Fibroblast of skin of scalp (primary cell): ENCODE measurements around the gene IDH3B. TPM values are rescaled to one million over a fixed set of nuclear protein-coding genes. Genes with fewer than 3 reads are reported as not detected.
"Not testable (repeated sequence)": the region's sequence is repeated elsewhere in the genome, so short reads cannot be mapped to it uniquely, and the experiment has no call there.

ENCODE experiments used
- DNase-seq: peaks from one replicate; pipeline ENCODE4 v3.0.0-alpha.2; 2013
- polyA plus RNA-seq, 2 experiments: library from polyadenylated mRNA; unstranded; fragments of 120-200 nt; gene quantifications; one replicate each; pipeline ENCODE4 v1.2.1, GENCODE V29; 2013; ENCODE audit not compliant: insufficient read length in 2 of 2

Gene IDH3B
- 65.3 TPM for polyA plus RNA-seq (2013, experiment 1 of 2; ENCODE audit: insufficient read length)
- 63.6 TPM for polyA plus RNA-seq (2013, experiment 2 of 2; ENCODE audit: insufficient read length)

- DNase-seq: peak; percentile 93
These were observed at the start of gene IDH3B for GRCh38 chr20:2663887-2664719. IDH3B (minus strand) TSS chr20:2664216; CDS start chr20:2664188, 28 bp downstream.

GRCh38 chr20:2713285-2713684 lies 49.3 kb upstream of the IDH3B start:
- DNase-seq: no peak

GRCh38 chr20:2709205-2709981 lies 45.4 kb upstream of the IDH3B start:
- no peak for DNase-seq

DNA sequence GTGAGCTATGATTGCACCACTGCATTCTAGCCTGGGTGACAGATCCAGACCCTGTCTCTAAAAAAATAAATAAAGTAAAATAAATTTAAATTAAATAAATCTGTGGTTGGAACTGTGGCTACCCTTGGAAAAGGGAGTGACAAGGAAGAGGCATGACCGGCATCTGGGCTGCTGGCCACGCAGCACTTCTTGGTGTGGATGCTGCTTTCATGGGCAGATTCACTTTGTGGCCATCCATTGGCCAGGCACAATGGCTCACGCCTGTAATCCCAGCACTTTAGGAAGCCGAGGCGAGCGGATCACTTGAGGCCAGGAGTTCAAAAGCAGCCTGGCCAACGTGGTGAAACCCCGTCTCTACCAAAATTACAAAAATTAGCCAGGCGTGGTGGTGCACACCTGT lies 44.6 kb upstream of the IDH3B start:
- no peak for DNase-seq

GRCh38 chr20:2708073-2708415 lies 44.0 kb upstream of the IDH3B start:
- no peak for DNase-seq

GRCh38 chr20:2707353-2708072 lies 43.5 kb upstream of the IDH3B start:
- no peak for DNase-seq

DNA sequence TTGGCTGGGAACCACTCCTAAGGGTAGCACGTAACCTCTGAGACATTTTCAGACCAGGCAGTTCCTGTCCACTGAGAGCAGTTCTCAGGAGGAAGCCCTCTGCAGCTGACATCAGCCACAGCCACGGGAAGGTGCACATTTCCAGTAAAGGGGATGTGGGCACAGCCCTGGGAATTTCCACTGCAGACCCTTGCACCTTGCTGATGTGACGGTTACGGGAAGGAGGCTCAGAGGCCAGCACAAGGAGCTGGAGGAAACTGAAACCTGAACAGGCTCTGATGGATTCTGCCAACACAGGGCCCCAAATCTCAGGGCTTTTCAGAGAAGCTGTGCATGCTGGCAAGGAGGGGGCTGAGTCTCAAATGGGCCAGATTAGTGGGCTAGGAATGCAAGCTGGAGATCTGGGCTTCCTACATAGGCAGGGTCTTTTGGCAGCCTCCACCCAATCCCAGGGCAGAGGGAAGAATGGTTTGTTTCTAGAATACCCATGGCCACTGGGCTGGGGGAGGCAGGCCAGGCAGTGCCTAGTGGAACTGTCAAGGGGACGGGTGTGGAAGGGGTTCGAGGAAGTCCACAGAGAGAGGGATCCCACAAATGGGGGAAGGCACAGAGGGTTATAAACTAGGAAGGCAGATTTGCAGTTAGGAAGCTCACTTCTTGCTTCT lies 42.8 kb upstream of the IDH3B start:
- no peak for DNase-seq

GRCh38 chr20:2705931-2706645 lies 42.1 kb upstream of the IDH3B start:
- DNase-seq: no peak

DNA sequence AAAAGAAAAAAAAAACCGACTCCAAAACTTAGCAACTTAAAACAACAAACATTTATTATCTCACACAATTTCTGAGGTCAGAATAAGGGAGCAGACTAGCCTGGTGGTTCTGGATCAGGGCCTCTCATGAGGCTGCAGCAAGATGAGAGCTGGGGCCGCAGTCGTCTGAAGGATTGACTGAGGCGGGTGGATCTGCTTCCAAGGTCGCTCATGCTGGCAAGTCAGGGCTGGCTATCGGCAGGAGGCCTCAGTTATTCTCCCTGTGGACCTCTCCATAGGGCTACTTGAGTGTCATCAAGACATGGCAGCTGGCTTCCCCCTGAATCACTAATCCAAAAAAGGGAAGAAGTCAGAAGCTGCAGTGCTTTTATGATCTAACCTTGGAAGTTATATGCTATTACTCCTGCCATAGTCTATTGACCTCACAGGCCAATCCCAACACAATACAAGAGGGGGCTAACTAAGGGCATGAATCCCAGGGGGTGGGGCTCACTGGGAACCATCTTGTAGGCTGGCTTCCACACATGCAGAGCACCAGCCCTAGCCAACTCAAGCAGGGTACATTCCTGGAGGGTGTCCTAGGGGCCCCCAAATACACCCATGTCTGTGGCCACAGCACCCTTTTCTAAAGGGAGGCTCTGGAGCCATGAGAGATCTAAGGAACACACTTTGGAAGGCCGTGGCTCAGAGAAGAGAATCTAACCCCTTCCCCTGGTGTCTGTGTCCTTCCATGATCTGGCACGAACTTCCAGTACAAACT lies 39.9 kb upstream of the IDH3B start:
- DNase-seq: no peak

- no peak for DNase-seq
These were observed 37.7 kb upstream of the IDH3B start for GRCh38 chr20:2701671-2702081.

DNA sequence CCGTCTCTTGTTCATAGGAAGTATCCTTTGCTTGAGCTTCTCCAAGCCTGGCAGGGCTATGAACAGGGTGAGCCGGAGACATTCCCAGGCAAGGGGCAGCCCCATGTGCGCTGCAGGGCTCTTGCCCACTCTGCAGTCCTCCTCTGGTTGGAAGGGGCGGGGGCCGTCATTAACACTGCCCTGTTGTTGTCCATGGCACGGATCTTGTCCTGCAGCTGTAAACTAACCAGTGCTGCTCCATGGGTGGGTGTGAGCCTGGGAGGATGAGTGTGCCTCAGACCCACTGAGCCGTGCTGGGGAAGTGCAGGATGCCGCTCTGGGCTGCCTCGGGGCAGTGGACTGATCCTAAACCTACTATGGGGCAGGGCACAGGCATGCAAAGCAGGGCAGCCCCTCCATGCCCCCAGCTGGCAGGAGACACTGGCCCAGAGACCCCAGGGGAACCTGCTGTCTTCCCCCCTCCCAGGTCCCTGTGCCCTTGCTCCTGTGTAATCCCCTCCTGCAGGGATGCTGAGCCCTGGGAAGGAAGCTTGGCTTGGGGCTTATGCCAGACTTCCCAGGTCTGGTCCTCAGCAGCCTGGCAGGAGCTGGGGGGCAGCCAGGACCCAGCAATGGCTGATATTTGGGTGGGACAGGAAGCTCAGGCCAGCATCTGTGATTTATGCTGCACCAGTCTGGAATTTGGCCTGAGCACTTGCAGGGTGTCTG lies 37.1 kb upstream of the IDH3B start:
- DNase-seq: no peak

DNA sequence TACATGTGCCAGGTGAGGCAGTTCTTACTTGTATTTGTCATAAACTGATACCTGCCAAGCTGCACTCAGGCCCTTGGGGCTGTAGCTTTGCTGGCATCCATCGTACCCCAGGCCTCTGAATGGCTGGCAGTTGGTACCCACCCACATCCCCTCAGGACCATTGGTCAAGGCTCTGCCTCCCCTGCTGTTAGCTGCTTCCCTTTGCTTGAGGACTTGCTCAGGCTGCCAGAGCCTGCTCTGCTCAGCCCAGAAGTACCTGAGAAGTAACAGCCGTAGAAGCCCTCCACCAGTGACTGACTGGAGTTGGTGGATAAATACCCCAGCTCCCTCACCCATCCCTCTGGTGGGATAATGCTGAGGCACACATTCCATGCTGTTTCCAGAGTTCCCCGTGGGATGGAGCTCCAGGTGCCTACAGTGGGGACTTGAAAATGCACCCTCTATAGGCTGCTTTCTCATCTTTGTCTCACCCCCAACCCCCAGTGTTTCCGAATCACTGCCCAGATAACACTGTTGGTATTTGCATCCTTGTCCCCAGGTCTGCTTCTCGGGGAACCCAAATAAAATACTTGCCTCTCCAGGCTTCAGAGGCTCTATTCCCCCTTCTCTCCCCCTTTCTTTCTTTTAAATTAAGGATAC lies 35.9 kb upstream of the IDH3B start:
- DNase-seq: no peak

GRCh38 chr20:2698912-2699311 lies 34.9 kb upstream of the IDH3B start:
- no peak for DNase-seq

DNA sequence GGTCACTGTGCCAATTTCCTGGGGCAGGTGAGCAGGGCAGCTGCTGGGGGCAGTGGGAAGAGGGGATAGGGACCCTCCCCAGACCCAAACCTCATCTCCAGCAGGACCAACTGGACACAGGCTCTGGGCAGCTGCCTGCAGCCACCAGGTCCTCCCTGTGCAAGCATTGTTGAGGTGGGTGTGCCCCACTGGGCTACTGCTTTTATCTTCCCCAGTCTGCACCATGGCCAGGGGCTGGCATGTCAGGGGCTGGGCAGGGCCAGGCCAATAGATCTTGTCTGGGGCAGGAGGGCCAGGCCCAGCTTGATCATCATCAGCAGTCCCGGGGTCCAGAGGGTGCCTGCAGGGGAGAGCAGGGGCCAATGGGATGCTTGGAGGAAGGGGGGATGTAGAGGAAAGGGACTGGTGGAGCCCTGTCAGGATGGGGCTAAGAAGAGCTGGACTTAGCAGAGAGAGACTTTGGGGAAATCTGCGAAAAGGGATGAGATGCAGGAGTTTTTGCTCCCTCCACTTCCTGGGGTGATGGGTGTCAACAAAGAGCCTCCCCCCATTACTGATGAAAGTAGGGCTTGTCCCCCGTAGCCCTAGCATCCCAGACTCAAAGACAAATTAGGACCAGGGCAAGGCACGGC lies 34.3 kb upstream of the IDH3B start:
- DNase-seq: no peak

DNA sequence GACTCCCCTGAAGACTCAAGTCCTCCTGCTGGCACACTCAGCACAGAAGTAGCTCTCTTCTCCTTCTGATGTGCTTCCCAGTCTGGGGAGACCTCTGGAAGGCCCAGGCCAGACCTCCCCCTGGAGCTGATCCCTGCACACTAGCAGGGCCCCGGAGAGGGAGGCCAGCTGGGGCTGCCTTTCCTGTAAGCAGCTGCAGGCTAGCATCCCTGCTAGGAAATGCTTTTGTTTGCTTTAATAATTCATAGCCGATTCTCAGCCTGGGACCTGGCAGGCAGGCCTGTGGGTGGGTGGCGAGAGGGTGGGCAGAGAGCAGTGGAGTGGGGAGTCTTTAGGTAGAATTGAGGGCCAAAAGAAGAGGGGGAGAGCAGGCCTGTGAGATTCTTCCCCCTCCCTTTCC lies 33.8 kb upstream of the IDH3B start:
- no peak for DNase-seq

- DNase-seq: no peak
These were observed 32.6 kb upstream of the IDH3B start for GRCh38 chr20:2696646-2697045.

DNA sequence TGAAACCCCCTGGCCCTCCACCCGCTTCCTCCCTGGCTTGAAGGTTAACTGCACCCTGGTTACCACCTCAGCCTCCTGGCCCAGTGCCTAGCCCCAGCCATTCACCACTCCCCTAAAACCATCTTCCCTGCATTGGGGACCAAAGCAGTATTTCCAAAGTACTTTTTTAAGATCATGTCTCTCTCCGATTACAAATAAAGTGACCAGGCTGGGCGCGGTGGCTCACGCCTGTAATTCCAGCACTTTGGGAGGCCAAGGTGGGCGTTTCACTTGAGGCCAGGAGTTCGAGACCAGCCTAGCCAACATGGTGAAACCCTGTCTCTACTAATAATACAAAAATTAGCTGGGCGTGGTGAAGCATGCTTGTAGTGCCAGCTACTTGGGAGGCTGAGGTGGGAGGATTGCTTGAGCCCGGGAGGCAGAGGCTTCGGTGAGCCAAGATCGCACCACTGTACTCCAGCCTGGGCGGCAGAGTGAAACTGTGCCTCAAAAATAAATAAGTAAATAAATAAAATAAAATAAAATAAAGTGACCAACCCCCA lies 32.0 kb upstream of the IDH3B start:
- not testable (repeated sequence) for DNase-seq

DNA sequence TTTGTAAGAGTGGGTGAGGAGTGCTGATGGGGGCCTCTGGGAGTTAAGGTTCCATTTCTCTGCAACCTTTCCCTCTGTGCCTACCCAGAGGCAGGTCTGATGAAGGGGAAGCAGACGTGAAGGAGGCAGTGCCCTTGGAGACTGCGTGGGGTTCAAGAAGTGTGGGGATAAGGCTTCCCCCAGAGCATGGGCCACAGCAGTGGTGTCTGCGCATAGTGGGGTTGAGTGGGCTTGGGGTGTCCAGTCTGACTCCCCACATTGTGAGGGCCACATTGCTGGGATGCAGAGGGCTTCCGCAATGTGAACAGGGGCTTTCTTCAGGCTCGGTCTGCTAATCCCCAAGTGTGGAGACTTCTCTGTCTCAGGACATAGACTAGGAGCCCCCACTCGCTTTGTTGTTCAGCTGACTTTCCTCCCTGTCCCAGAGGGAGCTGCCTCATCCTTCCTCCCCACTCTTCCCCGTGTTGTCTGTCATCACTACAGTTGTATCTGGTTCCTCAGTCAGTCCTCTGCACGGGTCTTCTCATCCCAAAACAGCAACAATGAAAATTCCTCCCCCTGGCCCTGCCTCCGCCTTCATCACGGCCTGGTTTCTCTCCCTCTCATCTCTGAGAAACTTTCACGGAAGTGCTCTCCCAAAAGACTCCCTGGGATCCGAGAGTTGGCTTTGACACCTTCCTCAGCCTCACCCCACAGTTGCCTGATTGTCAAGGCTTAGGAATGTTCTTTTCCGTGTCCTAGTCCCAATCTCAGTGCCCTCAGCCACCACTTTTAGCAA lies 31.4 kb upstream of the IDH3B start:
- DNase-seq: no peak
